Neutrophil (primary cell): Measurements from ENCODE around the gene TSPAN15.

Experiments
- H3K27ac ChIP-seq: fragments of 200-600 bp; sonication (generic); 2 replicates; pipeline ENCODE4 v1.5.1; 2016; ENCODE audit warnings: mild to moderate bottlenecking, moderate library complexity
- H3K27me3 ChIP-seq: fragments of 200-600 bp; sonication (generic); 2 replicates; pipeline ENCODE4 v1.6.0; 2016; ENCODE audit warnings: mild to moderate bottlenecking
- H3K36me3 ChIP-seq: fragments of 200-600 bp; sonication (generic); 2 replicates; pipeline ENCODE4 v1.5.1; 2017
- H3K4me1 ChIP-seq, 2 experiments: fragments of 200-600 bp in 1 of 2; sonication (generic) in 1 of 2; 1 replicate in 1 of 2; 2 replicates in 1 of 2; pipeline versions ENCODE4 v1.5.1 to v1.6.1; 2013 to 2016; ENCODE audit warnings: low read depth in 1 of 2, low read length in 1 of 2, mild to moderate bottlenecking in 1 of 2, moderate library complexity in 1 of 2; ENCODE audit not compliant: control insufficient read depth in 1 of 2, insufficient read depth in 1 of 2
- H3K4me3 ChIP-seq, 2 experiments: fragments of 200-600 bp in 1 of 2; sonication (generic) in 1 of 2; 1 replicate in 1 of 2; 2 replicates in 1 of 2; pipeline ENCODE4 v1.5.1; 2013 to 2016; ENCODE audit warnings: low read depth in 1 of 2, low read length in 1 of 2, mild to moderate bottlenecking in 1 of 2, moderate library complexity in 1 of 2
- H3K9me3 ChIP-seq: fragments of 200-600 bp; sonication (generic); 2 replicates; pipeline ENCODE4 v1.5.1; 2016
- TF ChIP-seq, protein P1 (sequence below): fragments of 200-600 bp; sonication (generic); IDR thresholded peaks from 2 replicates; pipeline ENCODE4 v1.5.1; 2016; ENCODE audit warnings: antibody characterized with exemption

Gene TSPAN15

DNA sequence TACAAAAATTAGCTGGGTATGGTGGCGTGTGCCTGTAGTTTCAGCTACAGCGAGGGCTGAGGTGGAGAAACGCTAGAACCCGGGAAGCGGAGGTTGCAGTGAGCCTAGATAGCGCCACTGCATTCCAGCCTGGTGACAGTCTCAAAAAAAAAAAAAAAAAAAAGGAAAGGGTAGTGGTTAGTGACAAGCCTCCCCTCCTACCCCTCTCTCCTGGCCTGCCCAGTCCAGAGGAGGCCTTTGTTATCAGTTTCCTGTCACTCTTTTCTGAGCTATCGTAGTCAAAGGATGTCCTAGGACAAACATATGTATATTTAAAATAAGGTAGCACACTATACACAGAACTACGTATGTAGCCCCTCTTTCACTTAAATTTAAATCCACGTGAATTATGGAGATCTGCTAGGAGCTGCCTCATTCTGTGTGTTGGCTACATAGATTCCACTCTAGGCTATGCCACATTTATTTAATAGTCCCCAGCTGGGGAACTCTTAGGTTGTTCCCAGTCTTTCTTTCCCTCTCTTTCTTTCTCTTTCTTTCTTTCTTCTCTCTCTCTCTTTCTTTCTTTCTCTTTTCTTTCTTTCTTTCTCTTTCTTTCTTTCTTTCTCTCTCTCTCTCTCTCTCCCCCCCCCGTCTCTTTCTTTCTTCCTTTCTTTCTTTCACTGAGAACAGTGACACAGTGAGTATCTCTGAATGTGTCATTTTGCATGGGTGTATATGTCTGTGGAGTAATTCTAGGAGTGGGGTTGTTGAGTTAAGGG, 3.9 kb downstream of the TSPAN15 start:
- Histone ChIP-seq H3K4me1 (peaks cover 11 to 16% of the 10 kb centered on the region in 2 experiments), H3K9me3 (no peaks in the 10 kb centered on the region), H3K27ac (no peak overlapping the region), H3K4me3 (no peak overlapping the region), H3K27me3 (peaks cover 38% of the 10 kb centered on the region), H3K36me3 (no peaks in the 10 kb centered on the region)
- TF ChIP-seq, protein P1, sequence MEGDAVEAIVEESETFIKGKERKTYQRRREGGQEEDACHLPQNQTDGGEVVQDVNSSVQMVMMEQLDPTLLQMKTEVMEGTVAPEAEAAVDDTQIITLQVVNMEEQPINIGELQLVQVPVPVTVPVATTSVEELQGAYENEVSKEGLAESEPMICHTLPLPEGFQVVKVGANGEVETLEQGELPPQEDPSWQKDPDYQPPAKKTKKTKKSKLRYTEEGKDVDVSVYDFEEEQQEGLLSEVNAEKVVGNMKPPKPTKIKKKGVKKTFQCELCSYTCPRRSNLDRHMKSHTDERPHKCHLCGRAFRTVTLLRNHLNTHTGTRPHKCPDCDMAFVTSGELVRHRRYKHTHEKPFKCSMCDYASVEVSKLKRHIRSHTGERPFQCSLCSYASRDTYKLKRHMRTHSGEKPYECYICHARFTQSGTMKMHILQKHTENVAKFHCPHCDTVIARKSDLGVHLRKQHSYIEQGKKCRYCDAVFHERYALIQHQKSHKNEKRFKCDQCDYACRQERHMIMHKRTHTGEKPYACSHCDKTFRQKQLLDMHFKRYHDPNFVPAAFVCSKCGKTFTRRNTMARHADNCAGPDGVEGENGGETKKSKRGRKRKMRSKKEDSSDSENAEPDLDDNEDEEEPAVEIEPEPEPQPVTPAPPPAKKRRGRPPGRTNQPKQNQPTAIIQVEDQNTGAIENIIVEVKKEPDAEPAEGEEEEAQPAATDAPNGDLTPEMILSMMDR, result no peak

DNA sequence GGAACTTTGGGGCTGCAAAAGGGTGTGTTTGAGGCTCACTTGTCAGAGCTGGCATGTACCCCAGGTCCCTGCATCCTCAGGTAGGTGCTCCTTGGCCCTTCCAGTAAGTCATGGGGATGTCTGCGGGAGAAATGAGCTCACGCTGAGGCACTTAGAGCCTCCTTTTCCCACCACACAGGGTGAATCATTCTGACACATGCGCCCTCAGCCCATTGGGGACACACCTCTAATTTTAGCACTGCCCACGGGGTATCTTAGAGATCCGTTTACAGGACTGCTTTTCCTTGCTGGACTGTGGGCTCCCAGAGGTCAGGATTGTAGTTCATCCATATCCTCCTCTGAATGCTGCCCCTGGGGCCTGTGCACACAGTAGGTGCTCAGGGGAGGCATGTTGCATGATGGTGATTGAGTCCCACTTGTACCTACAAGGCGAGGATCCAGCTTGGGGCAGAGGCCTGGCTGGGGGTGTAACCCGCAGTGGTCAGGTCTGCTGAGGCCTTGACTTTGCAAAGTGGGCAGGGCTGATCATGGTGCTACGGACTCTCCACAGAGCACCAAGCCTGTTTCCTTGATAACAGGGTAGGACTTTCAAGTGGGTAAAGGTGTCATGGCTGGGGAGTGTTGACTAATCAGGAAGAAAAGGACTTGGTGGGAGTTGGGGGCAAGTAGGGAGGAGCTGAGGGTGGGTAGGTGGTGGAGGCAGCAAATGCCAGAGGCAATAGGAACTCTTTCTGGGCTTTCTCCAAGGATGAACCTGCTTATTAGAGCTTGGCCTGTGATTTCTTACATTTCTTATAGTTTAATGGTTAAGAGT, 5.8 kb downstream of the TSPAN15 start:
- peaks cover 19% of the 10 kb centered on the region for H3K27me3 ChIP-seq

DNA sequence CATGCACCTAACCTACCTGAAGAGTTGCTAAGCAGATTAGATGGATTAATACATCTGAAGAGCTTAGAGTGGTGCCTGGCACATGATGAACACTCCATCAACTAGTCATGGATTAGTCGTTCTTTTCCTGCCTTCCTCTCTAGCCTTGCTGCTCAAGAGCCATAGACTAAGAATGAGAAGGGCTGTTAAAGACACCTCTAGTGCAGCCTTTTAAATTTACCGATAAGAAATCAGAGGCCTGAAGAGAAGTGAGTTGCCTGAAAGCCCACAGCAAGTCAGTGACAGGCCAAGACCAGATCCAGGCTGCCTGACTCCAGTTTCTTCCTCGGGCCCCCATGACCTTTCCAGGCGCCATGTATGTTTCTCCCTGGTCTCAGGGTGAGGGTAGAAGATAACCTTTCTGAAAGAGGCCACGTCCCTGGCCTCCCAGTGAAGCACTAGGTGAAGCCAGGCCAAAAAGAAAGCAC, 6.5 kb downstream of the TSPAN15 start:
- Histone ChIP-seq H3K27me3 (peaks cover 12% of the 10 kb centered on the region), H3K9me3 (no peaks in the 10 kb centered on the region), H3K27ac (no peak overlapping the region), H3K4me3 (no peak overlapping the region), H3K36me3 (no peaks in the 10 kb centered on the region), H3K4me1 (no peaks in the 10 kb centered on the region)
- TF ChIP-seq, protein P1, result no peak

More for the DNA sequence above, 5.8 kb downstream of the TSPAN15 start:
- Histone ChIP-seq H3K4me3 (no peak overlapping the region), H3K27ac (no peak overlapping the region), H3K36me3 (no peaks in the 10 kb centered on the region), H3K9me3 (no peaks in the 10 kb centered on the region), H3K4me1 (peaks cover 0 to 4% of the 10 kb centered on the region in 2 experiments)
- TF ChIP-seq, protein P1, result no peak

DNA sequence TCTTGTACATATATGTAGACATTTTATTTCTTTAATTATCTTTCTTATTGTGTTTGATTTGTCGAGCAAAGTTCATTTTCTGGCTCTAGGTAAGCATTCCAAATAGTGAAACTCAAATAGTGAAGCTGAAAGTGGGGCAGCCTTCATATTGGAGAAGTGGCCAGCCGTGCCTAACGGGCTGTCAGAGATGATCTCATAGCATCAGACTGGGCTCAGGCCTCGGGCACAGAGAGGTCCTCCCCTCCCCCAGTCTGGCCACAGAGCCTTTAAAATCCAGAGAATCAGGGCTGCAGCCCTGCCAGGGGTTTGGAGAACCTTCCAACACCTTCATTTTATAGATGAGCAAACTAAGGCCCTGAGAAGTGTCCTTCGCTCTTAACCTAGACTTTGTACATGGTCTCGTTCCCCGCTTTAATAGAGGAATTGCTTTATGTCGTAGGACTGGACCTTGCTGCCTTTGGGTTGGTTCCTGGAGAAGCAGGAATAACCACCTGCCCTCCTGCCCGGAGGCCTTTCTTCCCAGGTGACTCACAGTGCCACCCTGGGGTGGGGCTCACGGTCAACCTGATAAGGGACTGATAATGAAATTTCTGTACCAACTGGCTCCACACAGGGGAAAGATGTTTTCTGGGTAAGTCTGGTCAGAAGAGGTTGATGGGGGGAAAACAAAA, 7.3 kb downstream of the TSPAN15 start:
- H3K27ac ChIP-seq, result no peak overlapping the region
- H3K9me3 ChIP-seq, result no peaks in the 10 kb centered on the region
- H3K36me3 ChIP-seq, result no peaks in the 10 kb centered on the region
- peaks cover 4% of the 10 kb centered on the region for H3K27me3 ChIP-seq
- no peak overlapping the region for H3K4me3 ChIP-seq
- TF ChIP-seq, protein P1, result no peak
- H3K4me1 ChIP-seq, result no peaks in the 10 kb centered on the region

DNA sequence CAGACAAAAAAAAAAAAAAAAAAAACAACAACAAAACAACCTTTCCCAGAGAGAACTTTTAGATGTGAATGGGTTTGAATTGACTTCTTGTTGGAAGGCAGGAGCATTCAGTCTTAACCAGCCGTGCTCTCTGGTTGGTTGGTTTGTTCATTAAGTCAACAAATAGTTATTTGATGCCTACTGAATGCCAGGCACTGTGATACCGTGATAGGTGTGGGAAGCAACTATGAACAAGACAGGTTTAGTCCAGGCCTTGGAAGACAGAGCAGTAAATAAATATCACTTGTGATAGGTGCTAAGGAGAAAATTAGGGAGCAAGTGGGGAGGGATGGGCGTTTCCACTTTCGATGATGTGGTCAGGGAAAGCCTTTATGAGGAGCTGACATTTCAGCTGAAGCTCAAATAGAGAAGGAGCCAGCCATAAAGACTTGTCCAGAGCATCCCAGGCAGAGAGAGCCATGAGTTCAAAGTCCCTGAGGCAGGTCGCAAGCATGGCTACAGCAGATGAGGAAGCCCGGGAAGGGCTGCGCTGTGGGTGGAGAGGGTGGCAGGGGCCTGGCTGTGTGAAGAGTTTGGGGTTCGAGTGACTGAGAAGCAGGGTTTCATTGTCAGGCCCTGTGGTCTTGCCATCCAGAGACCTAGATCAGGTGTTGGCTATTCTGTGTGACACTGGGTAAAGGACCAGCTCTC, 8.0 kb downstream of the TSPAN15 start:
- Histone ChIP-seq H3K36me3 (no peaks in the 10 kb centered on the region), H3K27me3 (no peaks in the 10 kb centered on the region), H3K4me1 (peaks cover 0 to 4% of the 10 kb centered on the region in 2 experiments), H3K4me3 (no peak overlapping the region), H3K9me3 (no peaks in the 10 kb centered on the region), H3K27ac (no peak overlapping the region)
- TF ChIP-seq, protein P1, result no peak
